Sigmoid colon (tissue), 7 donors: ENCODE measurements around the gene COL4A2. TPM values are rescaled to one million over a fixed set of nuclear protein-coding genes. Genes with fewer than 3 reads are reported as not detected.
A peak's percentile ranks its signal among the peaks of the same experiment; 100 is the strongest.

ENCODE experiments used
- DNase-seq: peaks from one replicate; pipeline ENCODE4 v3.0.0-alpha.2; 2019
- H3K27ac ChIP-seq, 4 donors: fragments of 200-600 bp; sonication (generic); one replicate each; pipeline ENCODE4 v1.5.1; 2016 to 2019; ENCODE audit warnings: mild to moderate bottlenecking in 1 of 4
- H3K27me3 ChIP-seq, 3 donors: fragments of 200-600 bp; sonication (generic); one replicate each; pipeline ENCODE4 v1.5.1; 2019; ENCODE audit warnings: mild to moderate bottlenecking in 1 of 3
- H3K36me3 ChIP-seq, 4 donors: fragments of 200-600 bp; sonication (generic); one replicate each; pipeline ENCODE4 v1.5.1; 2016 to 2019
- H3K4me1 ChIP-seq, 4 donors: fragments of 200-600 bp; sonication (generic); one replicate each; pipeline ENCODE4 v1.5.1; 2017 to 2019
- H3K4me3 ChIP-seq, 4 donors: fragments of 200-600 bp; sonication (generic); one replicate each; pipeline ENCODE4 v1.5.1; 2017 to 2019; ENCODE audit warnings: mild to moderate bottlenecking in 2 of 4, moderate library complexity in 1 of 4
- H3K9me3 ChIP-seq, 4 donors: fragments of 200-600 bp in 3 of 4; sonication (generic) in 3 of 4; one replicate each; pipeline versions ENCODE4 v1.5.1 to v1.6.1; 2013 to 2019
- EP300 ChIP-seq, 4 donors: sonication (generic); formaldehyde crosslinking; IDR thresholded peaks; one replicate each; pipeline ENCODE4 v1.6.1; 2017; ENCODE audit warnings: antibody characterized with exemption in 4 of 4
- POLR2A ChIP-seq, 2 donors: fragments of 450-650 bp; IDR thresholded peaks; one replicate each; pipeline ENCODE4 v1.6.1; 2016; ENCODE audit warnings: antibody characterized with exemption in 2 of 2, mild to moderate bottlenecking in 2 of 2, moderate library complexity in 2 of 2
- POLR2AphosphoS5 ChIP-seq, 4 donors: sonication (generic); formaldehyde crosslinking; IDR thresholded peaks; one replicate each; pipeline ENCODE4 v1.6.1; 2017; ENCODE audit warnings: antibody characterized with exemption in 4 of 4
- WGBS, 2 donors: extraction: QIAGEN DNeasy Blood & Tissue Kit; methylation state at CpG; one replicate each; pipeline ENCODE4 v1.1.7; 2013; 5-methylcytosine and 5-hydroxymethylcytosine counted together
- intact Hi-C: fragments of 100-400 bp; cut with DNase I; formaldehyde crosslinking; loops from one replicate; pipeline ENCODE4 v1.15.1; 2023
- polyA plus RNA-seq, 3 donors: library from polyadenylated mRNA; stranded (reverse); fragments of 200-250 nt; gene quantifications; one replicate each; pipeline ENCODE4 v1.2.3, GENCODE V29; 2013
- total RNA-seq, 4 donors: library from RNA; depleted of rRNA; stranded (reverse); fragments of >200 nt; gene quantifications; one replicate each; pipeline ENCODE4 v1.1.0, GENCODE V29; 2016
- TF ChIP-seq, protein P1 (sequence below), 4 experiments: fragments of 450-650 bp in 3 of 4; fragments of 200-600 bp in 1 of 4; IDR thresholded peaks; one replicate each; pipeline ENCODE4 v1.5.1; 2016 to 2019; ENCODE audit warnings: antibody characterized with exemption in 4 of 4, mild to moderate bottlenecking in 3 of 4, moderate library complexity in 2 of 4
- donor health status: healthy with polysubstance abuse.
- donor health status: Bipolar disorder and iron deficiency.
- donor health status: healthy.

The COL4A2 gene
- total and polyA plus RNA-seq, 7 donors, result 24.0 to 1,039 (median 306) TPM

DNA sequence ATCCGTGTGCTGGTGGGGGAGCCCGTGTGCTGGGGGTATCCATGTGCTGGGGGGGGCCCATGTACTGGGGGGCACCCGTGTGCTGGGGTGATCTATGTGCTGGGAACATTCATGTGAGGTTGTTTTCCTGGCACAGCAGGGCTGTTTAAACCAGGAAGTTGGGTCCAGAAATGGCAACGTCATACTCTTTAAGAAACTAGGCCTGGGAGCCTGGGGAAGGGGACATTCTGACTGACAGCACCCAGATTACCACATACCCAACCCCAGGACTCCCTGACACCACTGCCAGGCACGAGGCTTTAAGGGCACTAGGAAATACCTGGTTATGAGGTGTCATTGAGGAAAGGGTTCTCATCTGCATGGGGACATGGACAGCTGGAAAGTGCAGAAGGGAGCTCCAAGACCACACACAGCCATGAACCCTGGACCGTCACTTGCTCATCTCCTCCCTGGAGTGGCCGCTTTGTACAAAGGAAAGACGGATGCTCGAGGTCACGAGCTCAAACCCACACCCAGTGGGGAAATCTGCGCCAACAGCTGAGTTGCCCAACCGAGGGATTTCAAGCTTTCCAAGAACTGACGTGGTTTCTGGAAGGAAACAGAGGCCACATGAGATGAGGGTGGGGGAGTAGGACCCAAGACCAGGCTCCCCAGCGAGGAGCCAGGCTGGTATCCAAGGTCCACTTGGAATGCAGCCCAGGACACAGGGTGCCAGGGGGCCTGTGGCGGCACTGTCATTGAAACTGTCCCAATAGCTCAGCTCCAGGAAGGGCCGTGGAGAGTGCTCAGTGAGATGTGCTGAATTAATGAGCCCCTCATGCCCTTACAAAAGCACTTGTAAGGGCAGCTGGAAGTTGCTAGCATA lies 213.6 kb downstream of the COL4A2 start:
- Histone ChIP-seq H3K9me3 (no peaks in the 10 kb centered on the region), H3K36me3 (peaks cover 0 to 8% (median 0%) of the 10 kb centered on the region in 4 donors), H3K4me3 (no peak overlapping the region), H3K27ac (peak overlapping the region; percentile 56 to 81 (median 75)), H3K4me1 (peaks cover 0 to 42% (median 31%) of the 10 kb centered on the region in 4 donors), H3K27me3 (no peaks in the 10 kb centered on the region)
- WGBS, 2 donors, result 17 to 45% methylated on average over 16 of the region's 16 CpGs
- intact Hi-C loops, result loop anchor here (5.0 kb wide), 1 partner anchor 37 kb away; no protein-coding TSS in a partner anchor
- TF ChIP-seq POLR2AphosphoS5 (IDR thresholded peaks at IDR 0.05), result peak; percentile 59 to 79 (median 68)
- peak; percentile 79 to 98 (median 94) for TF ChIP-seq EP300 (IDR thresholded peaks at IDR 0.05)
- TF ChIP-seq, protein P1, sequence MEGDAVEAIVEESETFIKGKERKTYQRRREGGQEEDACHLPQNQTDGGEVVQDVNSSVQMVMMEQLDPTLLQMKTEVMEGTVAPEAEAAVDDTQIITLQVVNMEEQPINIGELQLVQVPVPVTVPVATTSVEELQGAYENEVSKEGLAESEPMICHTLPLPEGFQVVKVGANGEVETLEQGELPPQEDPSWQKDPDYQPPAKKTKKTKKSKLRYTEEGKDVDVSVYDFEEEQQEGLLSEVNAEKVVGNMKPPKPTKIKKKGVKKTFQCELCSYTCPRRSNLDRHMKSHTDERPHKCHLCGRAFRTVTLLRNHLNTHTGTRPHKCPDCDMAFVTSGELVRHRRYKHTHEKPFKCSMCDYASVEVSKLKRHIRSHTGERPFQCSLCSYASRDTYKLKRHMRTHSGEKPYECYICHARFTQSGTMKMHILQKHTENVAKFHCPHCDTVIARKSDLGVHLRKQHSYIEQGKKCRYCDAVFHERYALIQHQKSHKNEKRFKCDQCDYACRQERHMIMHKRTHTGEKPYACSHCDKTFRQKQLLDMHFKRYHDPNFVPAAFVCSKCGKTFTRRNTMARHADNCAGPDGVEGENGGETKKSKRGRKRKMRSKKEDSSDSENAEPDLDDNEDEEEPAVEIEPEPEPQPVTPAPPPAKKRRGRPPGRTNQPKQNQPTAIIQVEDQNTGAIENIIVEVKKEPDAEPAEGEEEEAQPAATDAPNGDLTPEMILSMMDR (IDR thresholded peaks at IDR 0.05), result no peak
- DNase-seq, result peak; percentile 94

DNA sequence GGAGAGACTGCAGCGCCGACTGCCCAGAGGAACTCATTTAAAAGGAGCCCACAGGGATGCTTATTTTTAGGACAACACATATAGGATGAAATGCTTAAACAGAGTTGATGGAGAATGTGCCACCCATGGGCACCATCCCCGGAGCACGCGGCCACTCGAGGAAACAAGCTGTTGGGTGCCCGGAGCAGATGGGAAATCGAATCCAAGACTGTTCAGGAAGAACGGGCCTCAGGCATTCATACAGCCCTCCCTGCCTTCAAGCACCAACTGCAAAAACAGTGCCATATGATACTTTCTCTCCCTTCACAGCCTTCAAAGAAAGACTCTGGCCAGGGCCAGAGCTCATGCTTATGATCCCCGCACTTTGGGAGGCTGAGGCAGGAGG lies 214.2 kb downstream of the COL4A2 start:
- peak overlapping the region; percentile 56 to 81 (median 75) for H3K27ac ChIP-seq
- 42 to 79% methylated on average over 10 of the region's 10 CpGs for WGBS, 2 donors
- TF ChIP-seq, protein P1 (IDR thresholded peaks at IDR 0.05), result no peak
- TF ChIP-seq POLR2AphosphoS5 (IDR thresholded peaks at IDR 0.05) (no peak), POLR2A (IDR thresholded peaks at IDR 0.05) (no peak), EP300 (IDR thresholded peaks at IDR 0.05) (no peak)

DNA sequence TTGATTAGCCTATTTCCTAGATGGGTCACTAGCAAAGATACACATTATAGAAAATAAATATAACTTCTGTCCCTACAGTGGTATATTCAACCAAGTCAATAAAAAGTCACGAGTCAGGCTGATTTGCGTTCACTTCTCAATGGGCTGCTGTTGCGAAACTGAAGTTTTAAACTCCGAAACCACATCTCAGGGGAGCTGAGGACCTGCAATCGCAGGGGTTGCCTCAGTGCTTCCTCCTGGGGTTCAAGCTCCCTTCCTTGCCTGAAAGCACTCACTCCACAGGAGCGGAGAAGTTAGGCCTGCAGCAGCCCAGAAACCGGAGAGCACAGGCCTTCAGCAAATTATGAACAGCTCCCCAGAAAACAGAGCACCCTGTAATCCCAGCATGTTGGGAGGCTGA lies 214.9 kb downstream of the COL4A2 start:
- Histone ChIP-seq H3K27me3 (no peaks in the 10 kb centered on the region), H3K36me3 (peaks cover 0 to 8% (median 0%) of the 10 kb centered on the region in 4 donors), H3K4me3 (no peak overlapping the region), H3K4me1 (peaks cover 0 to 52% (median 34%) of the 10 kb centered on the region in 4 donors), H3K9me3 (no peaks in the 10 kb centered on the region), H3K27ac (peak overlapping the region; percentile 56 to 81 (median 75))
- 70 to 74% methylated on average over 7 of the region's 7 CpGs for WGBS, 2 donors
- intact Hi-C loops, result loop anchor here (5.0 kb wide), 1 partner anchor 35 kb away; no protein-coding TSS in a partner anchor
- TF ChIP-seq POLR2A (IDR thresholded peaks at IDR 0.05), result no peak
- TF ChIP-seq POLR2AphosphoS5 (IDR thresholded peaks at IDR 0.05), result peak in 1 of 4 donors; percentile 39
- DNase-seq, result peak; percentile 69

More for the DNA sequence above, 214.2 kb downstream of the COL4A2 start:
- Histone ChIP-seq H3K36me3 (peaks cover 0 to 8% (median 0%) of the 10 kb centered on the region in 4 donors), H3K4me3 (no peak overlapping the region), H3K9me3 (no peaks in the 10 kb centered on the region), H3K27me3 (no peaks in the 10 kb centered on the region), H3K4me1 (peaks cover 0 to 46% (median 31%) of the 10 kb centered on the region in 4 donors)
- no peak for DNase-seq
- intact Hi-C loops, result loop anchor here (5.0 kb wide), 1 partner anchor 36 kb away; no protein-coding TSS in a partner anchor

DNA sequence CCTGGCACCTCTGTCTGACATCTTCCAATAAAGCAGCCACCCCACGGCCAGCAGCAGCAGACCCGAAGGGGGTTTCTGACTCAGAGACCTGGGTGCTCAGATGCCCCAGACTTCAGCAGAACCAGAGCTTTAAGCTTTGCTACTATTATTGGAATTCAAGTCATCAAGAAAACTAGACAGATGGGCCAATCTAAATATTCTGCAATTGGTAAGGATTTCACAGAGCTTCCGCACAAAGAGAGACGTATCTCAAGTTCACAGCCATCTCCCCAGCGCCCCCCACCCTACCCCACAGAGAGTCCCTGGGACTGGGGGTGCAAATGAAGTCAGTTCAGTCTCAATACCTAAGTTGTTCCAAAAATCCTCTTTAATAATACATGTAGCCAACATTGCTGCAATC lies 215.6 kb downstream of the COL4A2 start:
- WGBS, 2 donors, result 91 to 94% methylated on average over 5 of the region's 5 CpGs
- Histone ChIP-seq H3K27ac (peak overlapping the region in 2 of 4 donors; percentile 74 to 76), H3K4me1 (peaks cover 0 to 60% (median 41%) of the 10 kb centered on the region in 4 donors), H3K4me3 (no peak overlapping the region), H3K27me3 (no peaks in the 10 kb centered on the region), H3K9me3 (no peaks in the 10 kb centered on the region), H3K36me3 (peaks cover 0 to 8% (median 0%) of the 10 kb centered on the region in 4 donors)
- no peak for DNase-seq
- intact Hi-C loops, result loop anchor here (5.0 kb wide), 1 partner anchor 35 kb away; no protein-coding TSS in a partner anchor
- TF ChIP-seq POLR2A (IDR thresholded peaks at IDR 0.05) (no peak), EP300 (IDR thresholded peaks at IDR 0.05) (no peak)
- TF ChIP-seq, protein P1 (IDR thresholded peaks at IDR 0.05), result no peak

DNA sequence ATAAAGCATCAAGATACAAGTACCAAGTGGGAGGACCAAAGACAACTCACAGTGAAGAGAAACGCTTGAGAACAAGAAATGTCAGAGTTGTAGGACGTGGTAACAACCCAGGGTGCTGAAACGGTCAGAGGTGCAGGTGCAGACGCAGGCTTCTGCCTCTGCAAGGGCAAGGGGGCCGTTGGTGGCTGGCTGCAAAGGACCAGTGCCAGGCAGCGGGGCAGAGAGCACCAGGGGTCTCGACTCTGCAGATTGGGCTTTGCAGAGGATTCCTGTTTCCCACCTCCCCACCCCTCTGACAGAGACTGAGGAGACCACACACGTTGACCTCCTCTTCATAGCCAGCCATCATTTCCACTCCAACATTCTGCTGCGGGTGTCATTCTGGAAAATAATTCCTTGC lies 216.1 kb downstream of the COL4A2 start:
- H3K4me1 ChIP-seq, result peaks cover 0 to 64% (median 43%) of the 10 kb centered on the region in 4 donors

More for the DNA sequence above, 216.1 kb downstream of the COL4A2 start:
- Histone ChIP-seq H3K27me3 (no peaks in the 10 kb centered on the region), H3K36me3 (peaks cover 0 to 8% (median 0%) of the 10 kb centered on the region in 4 donors), H3K27ac (peak overlapping the region in 2 of 4 donors; percentile 50 to 66), H3K4me3 (no peak overlapping the region), H3K9me3 (no peaks in the 10 kb centered on the region)
- intact Hi-C loops, result loop anchor here (5.0 kb wide), 1 partner anchor 34 kb away; no protein-coding TSS in a partner anchor
- WGBS, 2 donors, result 65 to 83% methylated on average over 9 of the region's 9 CpGs
- DNase-seq, result peak; percentile 49
- TF ChIP-seq, protein P1 (IDR thresholded peaks at IDR 0.05), result no peak
- no peak for TF ChIP-seq EP300 (IDR thresholded peaks at IDR 0.05)
- no peak for TF ChIP-seq POLR2AphosphoS5 (IDR thresholded peaks at IDR 0.05)
- no peak for TF ChIP-seq POLR2A (IDR thresholded peaks at IDR 0.05)
